PC-9 (cell line): ENCODE results near the gene SLC6A19.

Source experiments
- EZH2 ChIP-seq: fragments of 200-600 bp; sonication (generic); IDR thresholded peaks from 2 replicates; pipeline ENCODE4 v1.8.0; 2017; ENCODE audit warnings: antibody characterized with exemption, low read depth
- TF ChIP-seq, protein P1 (sequence below): fragments of 200-600 bp; sonication (generic); conservative IDR thresholded peaks from 2 replicates; pipeline ENCODE4 v1.6.1; 2017; ENCODE audit warnings: mixed run types, antibody characterized with exemption, mild to moderate bottlenecking, moderate library complexity

DNA sequence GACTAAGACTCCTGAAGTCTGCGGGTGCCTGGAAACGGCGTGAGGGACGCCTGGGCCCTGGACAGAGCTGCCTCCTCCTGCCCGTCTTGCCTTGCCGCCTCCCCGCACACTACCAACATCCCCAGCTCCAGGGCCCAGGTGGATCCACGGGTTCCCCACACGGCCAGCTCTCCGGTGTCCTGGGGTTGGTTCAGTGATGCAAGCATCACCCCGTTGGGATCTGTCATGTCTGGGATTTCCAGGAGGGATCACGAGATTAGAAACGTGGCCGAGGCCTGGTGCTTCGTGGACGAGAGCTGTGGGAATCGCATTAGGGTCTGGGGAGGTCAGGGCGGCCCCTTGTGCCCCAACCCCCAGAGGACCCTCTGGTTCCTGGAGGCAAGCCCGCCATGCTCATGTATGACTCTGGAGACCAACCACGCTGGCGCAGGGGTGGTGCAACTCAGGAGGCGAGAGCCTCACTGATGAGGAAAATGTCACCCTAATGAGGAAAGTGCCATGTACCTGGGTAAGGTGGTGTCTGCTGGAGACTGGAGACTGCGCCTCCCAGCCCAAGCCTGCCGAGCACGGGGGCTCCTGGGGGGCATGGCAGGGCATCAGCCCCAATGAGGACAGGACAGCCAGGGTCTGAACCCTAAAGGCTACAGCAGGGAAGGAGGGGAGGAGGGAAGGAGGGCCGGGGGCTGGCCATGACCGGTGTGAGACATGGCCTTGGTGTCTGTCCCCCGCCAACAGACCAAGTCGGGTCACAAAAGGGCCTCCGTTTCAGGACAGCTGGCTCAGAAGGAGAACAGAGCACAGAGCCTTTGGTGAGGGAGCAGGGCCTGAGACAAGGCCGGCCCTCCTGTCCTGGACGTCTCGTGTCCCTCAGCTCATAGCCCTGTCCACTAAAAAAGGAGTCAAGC, 31.9 kb upstream of the SLC6A19 start:
- TF ChIP-seq, protein P1, sequence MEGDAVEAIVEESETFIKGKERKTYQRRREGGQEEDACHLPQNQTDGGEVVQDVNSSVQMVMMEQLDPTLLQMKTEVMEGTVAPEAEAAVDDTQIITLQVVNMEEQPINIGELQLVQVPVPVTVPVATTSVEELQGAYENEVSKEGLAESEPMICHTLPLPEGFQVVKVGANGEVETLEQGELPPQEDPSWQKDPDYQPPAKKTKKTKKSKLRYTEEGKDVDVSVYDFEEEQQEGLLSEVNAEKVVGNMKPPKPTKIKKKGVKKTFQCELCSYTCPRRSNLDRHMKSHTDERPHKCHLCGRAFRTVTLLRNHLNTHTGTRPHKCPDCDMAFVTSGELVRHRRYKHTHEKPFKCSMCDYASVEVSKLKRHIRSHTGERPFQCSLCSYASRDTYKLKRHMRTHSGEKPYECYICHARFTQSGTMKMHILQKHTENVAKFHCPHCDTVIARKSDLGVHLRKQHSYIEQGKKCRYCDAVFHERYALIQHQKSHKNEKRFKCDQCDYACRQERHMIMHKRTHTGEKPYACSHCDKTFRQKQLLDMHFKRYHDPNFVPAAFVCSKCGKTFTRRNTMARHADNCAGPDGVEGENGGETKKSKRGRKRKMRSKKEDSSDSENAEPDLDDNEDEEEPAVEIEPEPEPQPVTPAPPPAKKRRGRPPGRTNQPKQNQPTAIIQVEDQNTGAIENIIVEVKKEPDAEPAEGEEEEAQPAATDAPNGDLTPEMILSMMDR = no peak
- TF ChIP-seq EZH2 = no peak
